Activated T-helper 2 cell treated with anti-CD3 and anti-CD28 coated beads, Interferon-gamma antibody, Interleukin-2, Interleukin-4, amounts not matched to agents 10 μg/mL and 5 μg/mL and 100 μg/mL, durations not matched to agents 14 hours and 24 hours and 36 hours (primary cell): ENCODE measurements around the gene COP1. TPM values are rescaled to one million over a fixed set of nuclear protein-coding genes. Genes with fewer than 3 reads are reported as not detected.
A peak's percentile ranks its signal among the peaks of the same experiment; 100 is the strongest.
"Not testable (repeated sequence)": the region's sequence is repeated elsewhere in the genome, so short reads cannot be mapped to it uniquely, and the experiment has no call there.

Experiments
- DNase-seq: peaks from one replicate; pipeline ENCODE4 v3.0.0; 2021; ENCODE audit warnings: low spot score
- H3K27ac Mint-ChIP-seq: one replicate; pipeline ENCODE4 v1.8.0; 2021; ENCODE audit warnings: mixed read lengths
- H3K27me3 Mint-ChIP-seq: one replicate; pipeline ENCODE4 v1.8.0; 2021; ENCODE audit warnings: low read depth, mixed read lengths
- H3K36me3 Mint-ChIP-seq: one replicate; pipeline ENCODE4 v1.8.0; 2021; ENCODE audit warnings: low read depth, mixed read lengths
- H3K4me1 Mint-ChIP-seq: one replicate; pipeline ENCODE4 v1.8.0; 2021; ENCODE audit warnings: low read depth, mixed read lengths
- H3K4me3 Mint-ChIP-seq: one replicate; pipeline ENCODE4 v1.8.0; 2021; ENCODE audit warnings: low read depth, mild to moderate bottlenecking, moderate library complexity, mixed read lengths
- H3K9me3 Mint-ChIP-seq: one replicate; pipeline ENCODE4 v1.8.0; 2021; ENCODE audit warnings: mixed read lengths
- intact Hi-C: fragments of 100-400 bp; cut with micrococcal nuclease; formaldehyde crosslinking; loops from one replicate; pipeline ENCODE4 v1.15.1; 2023
- total RNA-seq: library from RNA; stranded (reverse); gene quantifications from 2 replicates; pipeline ENCODE4 v1.2.3, GENCODE V29; 2022

COP1 gene
- total RNA-seq, 1 donor from 2014 or later, result 47.5 TPM

GRCh38 chr1:176051402-176051801 is 155.7 kb downstream of the COP1 start:
- Mint-ChIP-seq H3K4me1 (peaks cover 2% of the 10 kb centered on the region), H3K36me3 (peaks cover 5% of the 10 kb centered on the region), H3K27me3 (no peaks in the 10 kb centered on the region), H3K4me3 (no peak overlapping the region), H3K27ac (no peak overlapping the region), H3K9me3 (no peaks in the 10 kb centered on the region)
- DNase-seq, result no peak
- intact Hi-C loops, result no loop called here

GRCh38 chr1:176049582-176049981 is 157.5 kb downstream of the COP1 start:
- intact Hi-C loops, result no loop called here
- Mint-ChIP-seq H3K36me3 (peaks cover 5% of the 10 kb centered on the region), H3K27ac (no peak overlapping the region), H3K9me3 (no peaks in the 10 kb centered on the region), H3K4me1 (no peaks in the 10 kb centered on the region), H3K4me3 (no peak overlapping the region), H3K27me3 (no peaks in the 10 kb centered on the region)
- no peak for DNase-seq

GRCh38 chr1:176046926-176047325 is 160.2 kb downstream of the COP1 start:
- DNase-seq, result no peak
- Mint-ChIP-seq H3K27me3 (no peaks in the 10 kb centered on the region), H3K36me3 (peaks cover 12% of the 10 kb centered on the region), H3K27ac (no peak overlapping the region), H3K4me1 (no peaks in the 10 kb centered on the region), H3K9me3 (no peaks in the 10 kb centered on the region), H3K4me3 (no peak overlapping the region)
- intact Hi-C loops, result no loop called here

DNA sequence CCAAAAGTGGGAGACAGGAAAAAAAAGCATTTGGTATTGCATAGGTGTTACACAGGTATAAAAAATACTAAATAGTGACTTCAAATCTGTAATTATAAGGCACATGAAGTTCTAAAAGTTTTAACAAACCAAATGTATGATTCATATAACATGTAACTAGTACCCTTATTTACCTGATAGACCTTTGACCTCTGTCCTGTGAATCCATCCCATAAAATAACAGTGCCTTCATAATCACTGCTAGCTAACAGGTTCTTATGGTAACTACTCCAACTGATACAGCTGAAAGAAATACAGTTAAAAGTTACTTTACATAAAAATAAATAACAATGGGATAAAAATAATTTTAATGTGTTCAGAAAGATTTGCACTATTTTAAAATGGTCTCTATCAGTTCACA is 163.5 kb downstream of the COP1 start:
- Mint-ChIP-seq H3K4me1 (peaks cover 13% of the 10 kb centered on the region), H3K27ac (no peak overlapping the region), H3K9me3 (no peaks in the 10 kb centered on the region), H3K27me3 (no peaks in the 10 kb centered on the region), H3K4me3 (no peak overlapping the region), H3K36me3 (peaks cover 32% of the 10 kb centered on the region)
- intact Hi-C loops, result no loop called here
- DNase-seq, result no peak

DNA sequence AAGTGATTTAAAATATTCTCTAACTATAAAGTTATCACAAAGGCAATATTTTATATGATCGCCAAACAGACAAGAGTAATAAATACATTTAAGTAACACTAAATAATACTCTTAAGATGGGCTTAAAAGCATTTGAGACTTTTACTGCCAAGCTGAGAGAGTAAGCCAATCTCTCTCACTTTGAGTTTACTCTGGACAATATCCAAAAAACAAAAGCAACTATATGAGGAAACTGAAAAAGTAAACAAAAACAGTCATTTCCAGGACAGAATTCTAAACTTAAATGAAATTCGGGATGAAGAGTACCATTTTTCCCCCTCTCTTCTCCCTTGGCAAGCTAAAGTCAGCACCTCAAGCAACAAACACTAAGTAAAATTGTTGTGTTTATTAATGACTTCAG is 173.2 kb downstream of the COP1 start:
- Mint-ChIP-seq H3K4me3 (no peak overlapping the region), H3K4me1 (peaks cover 6% of the 10 kb centered on the region), H3K36me3 (peaks cover 47% of the 10 kb centered on the region), H3K27me3 (no peaks in the 10 kb centered on the region), H3K9me3 (peaks cover 4% of the 10 kb centered on the region), H3K27ac (no peak overlapping the region)
- intact Hi-C loops, result no loop called here
- DNase-seq, result no peak

- no peak overlapping the region for H3K27ac Mint-ChIP-seq
- H3K4me3 Mint-ChIP-seq, result no peak overlapping the region
- no peaks in the 10 kb centered on the region for H3K27me3 Mint-ChIP-seq
- H3K36me3 Mint-ChIP-seq, result peaks cover 42% of the 10 kb centered on the region
- H3K4me1 Mint-ChIP-seq, result peaks cover 3% of the 10 kb centered on the region
- intact Hi-C loops, result no loop called here
- DNase-seq, result no peak
- peaks cover 4% of the 10 kb centered on the region for H3K9me3 Mint-ChIP-seq
Measured at GRCh38 chr1:176033474-176033873, 173.6 kb downstream of the COP1 start.

GRCh38 chr1:176032040-176032645 is 174.9 kb downstream of the COP1 start:
- peak overlapping the region; percentile 29 for H3K27ac Mint-ChIP-seq
- no peak overlapping the region for H3K4me3 Mint-ChIP-seq
- peaks cover 8% of the 10 kb centered on the region for H3K4me1 Mint-ChIP-seq
- intact Hi-C loops, result no loop called here
- no peak for DNase-seq
- peaks cover 41% of the 10 kb centered on the region for H3K36me3 Mint-ChIP-seq
- no peaks in the 10 kb centered on the region for H3K27me3 Mint-ChIP-seq
- H3K9me3 Mint-ChIP-seq, result no peaks in the 10 kb centered on the region

DNA sequence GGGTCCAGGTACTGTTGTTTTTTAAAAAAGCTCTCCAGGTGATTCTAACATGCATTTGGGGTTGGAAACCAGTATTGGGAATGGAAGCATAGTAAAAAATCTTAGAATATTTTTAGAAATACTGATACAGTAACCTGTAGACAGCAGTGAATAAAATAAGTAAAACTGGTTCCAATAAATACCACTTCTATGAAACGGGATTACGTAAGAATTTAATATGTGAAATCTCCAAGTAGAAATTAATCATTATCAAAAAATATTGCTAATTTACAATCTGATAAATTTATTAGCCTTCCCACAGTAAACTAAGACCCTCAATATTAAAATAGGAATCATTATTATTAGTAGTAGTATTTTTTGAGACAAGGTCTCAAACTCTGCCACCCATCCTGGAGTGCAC is 177.5 kb downstream of the COP1 start:
- no peak for DNase-seq
- intact Hi-C loops, result no loop called here
- Mint-ChIP-seq H3K4me1 (peaks cover 8% of the 10 kb centered on the region), H3K9me3 (no peaks in the 10 kb centered on the region), H3K27me3 (no peaks in the 10 kb centered on the region), H3K27ac (no peak overlapping the region), H3K4me3 (no peak overlapping the region), H3K36me3 (peaks cover 33% of the 10 kb centered on the region)

DNA sequence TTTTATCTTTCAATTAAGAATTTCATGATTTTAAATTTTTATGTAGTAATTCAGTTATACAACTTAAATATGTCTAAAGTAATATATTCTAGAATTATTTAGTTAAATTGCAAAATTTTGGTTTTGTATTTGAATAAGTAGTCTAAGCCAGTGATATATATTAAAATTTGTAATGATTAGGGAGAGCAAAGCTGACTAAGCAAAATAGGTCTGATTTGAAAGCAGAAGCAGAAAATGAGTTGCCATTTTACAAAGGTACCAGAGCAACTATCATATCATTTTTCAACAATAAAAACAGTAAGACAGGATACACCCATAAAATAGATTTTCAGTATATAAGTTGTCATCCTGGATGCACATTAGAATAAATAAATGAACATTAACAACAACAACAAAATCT is 177.9 kb downstream of the COP1 start:
- Mint-ChIP-seq H3K27me3 (no peaks in the 10 kb centered on the region), H3K4me1 (peaks cover 8% of the 10 kb centered on the region), H3K36me3 (peaks cover 33% of the 10 kb centered on the region), H3K9me3 (no peaks in the 10 kb centered on the region), H3K27ac (no peak overlapping the region), H3K4me3 (no peak overlapping the region)
- DNase-seq, result no peak
- intact Hi-C loops, result no loop called here

GRCh38 chr1:176027934-176028333 is 179.2 kb downstream of the COP1 start:
- H3K36me3 Mint-ChIP-seq, result peaks cover 37% of the 10 kb centered on the region
- intact Hi-C loops, H3K27me3 Mint-ChIP-seq, H3K9me3 Mint-ChIP-seq, H3K4me3 Mint-ChIP-seq, DNase-seq, H3K4me1 Mint-ChIP-seq: not testable (repeated sequence)
- H3K27ac Mint-ChIP-seq, result peak overlapping the region; percentile 30

- intact Hi-C loops, result no loop called here
- H3K36me3 Mint-ChIP-seq, result peaks cover 38% of the 10 kb centered on the region
- H3K27me3 Mint-ChIP-seq, result no peaks in the 10 kb centered on the region
- H3K27ac Mint-ChIP-seq, result no peak overlapping the region
- H3K9me3 Mint-ChIP-seq, result no peaks in the 10 kb centered on the region
- peaks cover 2% of the 10 kb centered on the region for H3K4me1 Mint-ChIP-seq
- no peak overlapping the region for H3K4me3 Mint-ChIP-seq
- no peak for DNase-seq
Measured at GRCh38 chr1:176022574-176022973, 184.5 kb downstream of the COP1 start.

GRCh38 chr1:176017722-176018121 is 189.4 kb downstream of the COP1 start:
- no peak overlapping the region for H3K4me3 Mint-ChIP-seq
- DNase-seq, result no peak
- no peaks in the 10 kb centered on the region for H3K27me3 Mint-ChIP-seq
- peaks cover 17% of the 10 kb centered on the region for H3K36me3 Mint-ChIP-seq
- H3K4me1 Mint-ChIP-seq, result no peaks in the 10 kb centered on the region
- intact Hi-C loops, result no loop called here
- H3K9me3 Mint-ChIP-seq, result no peaks in the 10 kb centered on the region
- H3K27ac Mint-ChIP-seq, result no peak overlapping the region

GRCh38 chr1:176009951-176010350 is 197.1 kb downstream of the COP1 start:
- DNase-seq, result no peak
- Mint-ChIP-seq H3K4me1 (no peaks in the 10 kb centered on the region), H3K27ac (no peak overlapping the region), H3K4me3 (no peak overlapping the region), H3K9me3 (peaks cover 23% of the 10 kb centered on the region), H3K36me3 (peaks cover 20% of the 10 kb centered on the region), H3K27me3 (no peaks in the 10 kb centered on the region)
- intact Hi-C loops, result no loop called here
